Suprapubic skin (tissue), 4 donors: ENCODE results near the gene TMPRSS7.

Source experiments
- CTCF ChIP-seq, 2 donors: fragments of 200-600 bp in 1 of 2; fragments of 450-650 bp in 1 of 2; sonication (generic) in 1 of 2; IDR thresholded peaks; one replicate each; pipeline ENCODE4 v1.5.1; 2016 to 2019; ENCODE audit warnings: antibody characterized with exemption in 2 of 2, mild to moderate bottlenecking in 1 of 2, moderate library complexity in 1 of 2
- POLR2A ChIP-seq, 2 donors: fragments of 450-650 bp; IDR thresholded peaks; one replicate each; pipeline ENCODE4 v1.6.1; 2017; ENCODE audit warnings: antibody characterized with exemption in 2 of 2, mild to moderate bottlenecking in 2 of 2, moderate library complexity in 2 of 2
- POLR2AphosphoS5 ChIP-seq, 3 donors: sonication (generic); formaldehyde crosslinking; IDR thresholded peaks; one replicate each; pipeline ENCODE4 v1.6.1; 2017; ENCODE audit warnings: antibody characterized with exemption in 3 of 3

DNA sequence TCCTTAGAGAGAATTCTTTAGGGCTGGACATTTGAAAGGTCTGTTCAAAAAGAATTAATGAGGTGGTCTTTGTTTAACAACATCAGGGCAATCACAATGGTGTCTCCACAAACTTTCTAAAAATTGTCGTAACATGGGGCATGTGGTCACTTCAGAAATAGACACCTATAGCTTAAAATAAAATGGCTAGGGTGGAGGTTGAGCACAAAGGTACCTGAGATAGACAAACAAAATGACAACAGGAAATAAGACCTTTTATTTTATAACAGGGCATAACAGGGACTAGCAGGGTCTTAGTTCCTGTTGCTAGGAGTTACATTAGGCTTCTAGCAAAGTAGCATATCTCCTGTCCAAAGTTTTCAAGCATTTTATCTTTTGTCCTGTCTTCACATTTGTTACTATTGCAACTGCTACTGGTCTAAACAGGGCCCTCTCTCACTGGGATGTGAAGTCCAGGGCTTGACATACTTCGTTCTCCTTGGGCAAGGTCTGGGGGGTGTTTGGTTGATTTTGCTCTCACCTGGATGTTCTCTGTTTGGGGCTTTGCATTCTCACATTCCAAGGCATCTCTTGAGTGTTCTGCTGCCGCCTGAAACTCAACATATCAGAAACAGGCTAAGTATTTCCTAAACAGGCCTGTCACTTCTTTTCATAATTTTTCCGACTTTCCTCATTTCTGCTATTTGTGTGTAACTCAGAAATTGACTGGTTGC, 95.5 kb downstream of the TMPRSS7 start:
- TF ChIP-seq CTCF (IDR thresholded peaks at IDR 0.05) (no peak), POLR2AphosphoS5 (IDR thresholded peaks at IDR 0.05) (no peak), POLR2A (IDR thresholded peaks at IDR 0.05) (no peak)
